CD14-positive monocyte (primary cell): ENCODE data around the gene CYB5RL. TPM values are rescaled to one million over a fixed set of nuclear protein-coding genes. Genes with fewer than 3 reads are reported as not detected.

Experiments used
- DNase-seq, 3 donors: peaks; one replicate each; pipeline ENCODE4 v3.0.0-alpha.2; 2011 to 2022
- H2AFZ ChIP-seq: 2 replicates; pipeline ENCODE4 v1.6.0; 2012; ENCODE audit warnings: mild to moderate bottlenecking, low read depth, low read length, inconsistent platforms; ENCODE audit not compliant: insufficient read depth, poor library complexity, severe bottlenecking
- H3K27ac ChIP-seq, 2 donors: 1 replicate in 1 of 2; 2 replicates in 1 of 2; pipeline ENCODE4 v1.5.1; 2012 to 2013; ENCODE audit warnings: low read length in 2 of 2, control low read depth in 1 of 2, inconsistent platforms in 1 of 2, low read depth in 1 of 2, mild to moderate bottlenecking in 1 of 2
- H3K27me3 ChIP-seq, 2 donors: one replicate each; pipeline versions ENCODE4 v1.6.0 to v1.6.1; 2011 to 2013; ENCODE audit warnings: low read length in 2 of 2; ENCODE audit not compliant: control insufficient read depth in 2 of 2, insufficient read depth in 2 of 2
- H3K36me3 ChIP-seq, 2 donors: replicated peaks in 1 of 2; 1 replicate in 1 of 2; 2 replicates in 1 of 2; pipeline versions ENCODE4 v1.5.1 to v1.6.1; 2012 to 2013; ENCODE audit warnings: low read length in 2 of 2, control low read depth in 1 of 2, inconsistent platforms in 1 of 2, mild to moderate bottlenecking in 1 of 2; ENCODE audit not compliant: insufficient read depth in 2 of 2, control insufficient read depth in 1 of 2
- H3K4me1 ChIP-seq, 2 donors: 1 replicate in 1 of 2; 2 replicates in 1 of 2; pipeline versions ENCODE4 v1.5.1 to v1.6.1; 2012 to 2013; ENCODE audit warnings: low read length in 2 of 2, control low read depth in 1 of 2, inconsistent platforms in 1 of 2, mild to moderate bottlenecking in 1 of 2, moderate library complexity in 1 of 2; ENCODE audit not compliant: insufficient read depth in 2 of 2, control insufficient read depth in 1 of 2
- H3K4me2 ChIP-seq: replicated peaks from 2 replicates; pipeline ENCODE3; 2012; ENCODE audit warnings: low read length, moderate library complexity, mild to moderate bottlenecking; ENCODE audit not compliant: poor library complexity, severe bottlenecking; ENCODE audit errors: extremely low read depth
- H3K4me3 ChIP-seq, 3 experiments: fragments of 200-600 bp in 1 of 3; sonication (generic) in 1 of 3; replicated peaks in 1 of 3; 1 replicate in 2 of 3; 2 replicates in 1 of 3; pipeline ENCODE4 v1.5.1; 2011 to 2013; ENCODE audit warnings: low read length in 3 of 3, mild to moderate bottlenecking in 3 of 3, control low read depth in 2 of 3, low read depth in 2 of 3, inconsistent platforms in 1 of 3, moderate library complexity in 1 of 3
- H3K79me2 ChIP-seq: 2 replicates; pipeline ENCODE4 v1.6.0; 2012; ENCODE audit warnings: mild to moderate bottlenecking, control low read depth, inconsistent platforms, low read length, moderate library complexity; ENCODE audit not compliant: insufficient read depth
- H3K9ac ChIP-seq: 2 replicates; pipeline ENCODE4 v1.6.0; 2017; ENCODE audit warnings: low read length, mild to moderate bottlenecking; ENCODE audit not compliant: insufficient read depth, poor library complexity, severe bottlenecking
- H3K9me3 ChIP-seq, 2 donors: replicated peaks in 1 of 2; 1 replicate in 1 of 2; 2 replicates in 1 of 2; pipeline versions ENCODE4 v1.5.1 to v1.6.1; 2012 to 2013; ENCODE audit warnings: low read length in 2 of 2, control low read depth in 1 of 2; ENCODE audit not compliant: control insufficient read depth in 1 of 2, insufficient read depth in 1 of 2
- H4K20me1 ChIP-seq: 2 replicates; pipeline ENCODE4 v1.6.0; 2012; ENCODE audit warnings: mild to moderate bottlenecking, low read length, control low read depth, moderate library complexity; ENCODE audit not compliant: insufficient read depth
- H3K27ac Mint-ChIP-seq, 7 donors: one replicate each; pipeline ENCODE4 v1.8.0; 2020; ENCODE audit warnings: mild to moderate bottlenecking in 7 of 7, mixed read lengths in 7 of 7, moderate library complexity in 6 of 7, inconsistent platforms in 2 of 7
- H3K27me3 Mint-ChIP-seq, 3 donors: one replicate each; pipeline ENCODE4 v1.8.0; 2021 to 2022; ENCODE audit warnings: low read depth in 3 of 3, mild to moderate bottlenecking in 3 of 3, mixed read lengths in 3 of 3, moderate library complexity in 3 of 3, inconsistent platforms in 1 of 3
- H3K36me3 Mint-ChIP-seq, 2 donors: one replicate each; pipeline ENCODE4 v1.8.0; 2020; ENCODE audit warnings: mixed read lengths in 2 of 2, inconsistent platforms in 1 of 2, mild to moderate bottlenecking in 1 of 2
- H3K4me1 Mint-ChIP-seq: one replicate; pipeline ENCODE4 v1.8.0; 2020; ENCODE audit warnings: mild to moderate bottlenecking, mixed read lengths
- H3K4me3 Mint-ChIP-seq, 2 donors: one replicate each; pipeline ENCODE4 v1.8.0; 2020; ENCODE audit warnings: mild to moderate bottlenecking in 2 of 2, mixed read lengths in 2 of 2, moderate library complexity in 1 of 2
- H3K9me3 Mint-ChIP-seq, 7 donors: one replicate each; pipeline ENCODE4 v1.8.0; 2020 to 2022; ENCODE audit warnings: mixed read lengths in 7 of 7, mild to moderate bottlenecking in 6 of 7, moderate library complexity in 6 of 7, inconsistent platforms in 2 of 7
- WGBS: methylation state at CpG from one replicate; pipeline ENCODE4 v1.1.5; 2013; ENCODE audit warnings: missing lambda C conversion rate; ENCODE audit not compliant: insufficient coverage; 5-methylcytosine and 5-hydroxymethylcytosine counted together
- intact Hi-C, 2 donors: fragments of 100-400 bp; cut with micrococcal nuclease; formaldehyde crosslinking; loops; one replicate each; pipeline versions ENCODE4 v1.15.0 to v1.15.1; 2023
- polyA plus RNA-seq, 3 donors: library from polyadenylated mRNA; depleted of rRNA in 1 of 3; unstranded in 2 of 3; stranded (reverse) in 1 of 3; fragments of 300-500 nt in 2 of 3; fragments of >200 nt in 1 of 3; fragmentation: Illumina TruSeq in 2 of 3; gene quantifications; 1 replicate in 2 of 3; 2 replicates in 1 of 3; pipeline ENCODE4 v1.2.3, GENCODE V29; 2012 to 2021
- TF ChIP-seq, protein P1 (sequence below): fragments of 200-600 bp; IDR thresholded peaks from one replicate; pipeline ENCODE4 v1.8.0; 2022; ENCODE audit warnings: antibody characterized with exemption, mild to moderate bottlenecking

The CYB5RL gene
- polyA plus RNA-seq, 3 donors: 0.76 to 3.9 (median 1.5) TPM

DNA sequence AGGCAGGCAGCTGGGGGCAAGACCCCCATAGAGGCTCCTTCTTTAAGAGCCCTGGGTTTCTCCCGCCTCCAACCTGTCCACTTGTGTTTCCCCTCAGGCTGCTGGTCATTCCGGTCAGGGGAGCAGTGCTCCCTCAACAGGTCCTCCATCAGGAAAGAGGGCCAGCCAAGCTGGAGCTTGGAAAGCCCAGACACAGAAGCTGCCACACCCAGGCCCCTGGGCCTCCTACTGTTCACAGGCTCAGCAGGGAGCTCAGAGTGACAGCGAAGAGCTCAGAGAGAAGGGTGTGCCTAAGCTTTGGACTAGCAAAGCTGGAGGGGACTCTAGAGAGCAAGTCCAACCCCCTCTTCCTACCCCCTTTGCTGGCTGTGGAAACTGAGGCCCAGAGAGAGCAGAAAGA is 36.8 kb downstream of the CYB5RL start:
- H3K27me3 Mint-ChIP-seq: no peaks in the 10 kb centered on the region
- Histone ChIP-seq H3K79me2 (no peaks in the 10 kb centered on the region), H3K36me3 (no peaks in the 10 kb centered on the region), H3K4me3 (no peak overlapping the region), H3K9ac (no peak overlapping the region), H3K27me3 (no peaks in the 10 kb centered on the region), H2AFZ (no peak overlapping the region), H4K20me1 (no peaks in the 10 kb centered on the region), H3K9me3 (no peaks in the 10 kb centered on the region), H3K27ac (no peak overlapping the region), H3K4me2 (no peak overlapping the region), H3K4me1 (no peaks in the 10 kb centered on the region)
- no peak overlapping the region for H3K27ac Mint-ChIP-seq
- 94% methylated on average over 2 of the region's 3 CpGs for WGBS
- DNase-seq: no peak
- no peaks in the 10 kb centered on the region for H3K4me1 Mint-ChIP-seq
- TF ChIP-seq, protein P1, sequence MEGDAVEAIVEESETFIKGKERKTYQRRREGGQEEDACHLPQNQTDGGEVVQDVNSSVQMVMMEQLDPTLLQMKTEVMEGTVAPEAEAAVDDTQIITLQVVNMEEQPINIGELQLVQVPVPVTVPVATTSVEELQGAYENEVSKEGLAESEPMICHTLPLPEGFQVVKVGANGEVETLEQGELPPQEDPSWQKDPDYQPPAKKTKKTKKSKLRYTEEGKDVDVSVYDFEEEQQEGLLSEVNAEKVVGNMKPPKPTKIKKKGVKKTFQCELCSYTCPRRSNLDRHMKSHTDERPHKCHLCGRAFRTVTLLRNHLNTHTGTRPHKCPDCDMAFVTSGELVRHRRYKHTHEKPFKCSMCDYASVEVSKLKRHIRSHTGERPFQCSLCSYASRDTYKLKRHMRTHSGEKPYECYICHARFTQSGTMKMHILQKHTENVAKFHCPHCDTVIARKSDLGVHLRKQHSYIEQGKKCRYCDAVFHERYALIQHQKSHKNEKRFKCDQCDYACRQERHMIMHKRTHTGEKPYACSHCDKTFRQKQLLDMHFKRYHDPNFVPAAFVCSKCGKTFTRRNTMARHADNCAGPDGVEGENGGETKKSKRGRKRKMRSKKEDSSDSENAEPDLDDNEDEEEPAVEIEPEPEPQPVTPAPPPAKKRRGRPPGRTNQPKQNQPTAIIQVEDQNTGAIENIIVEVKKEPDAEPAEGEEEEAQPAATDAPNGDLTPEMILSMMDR: no peak
- peaks cover 0 to 1% (median 0%) of the 10 kb centered on the region in 7 donors for H3K9me3 Mint-ChIP-seq
- intact Hi-C loops: no loop called here
- no peak overlapping the region for H3K4me3 Mint-ChIP-seq
- no peaks in the 10 kb centered on the region for H3K36me3 Mint-ChIP-seq

DNA sequence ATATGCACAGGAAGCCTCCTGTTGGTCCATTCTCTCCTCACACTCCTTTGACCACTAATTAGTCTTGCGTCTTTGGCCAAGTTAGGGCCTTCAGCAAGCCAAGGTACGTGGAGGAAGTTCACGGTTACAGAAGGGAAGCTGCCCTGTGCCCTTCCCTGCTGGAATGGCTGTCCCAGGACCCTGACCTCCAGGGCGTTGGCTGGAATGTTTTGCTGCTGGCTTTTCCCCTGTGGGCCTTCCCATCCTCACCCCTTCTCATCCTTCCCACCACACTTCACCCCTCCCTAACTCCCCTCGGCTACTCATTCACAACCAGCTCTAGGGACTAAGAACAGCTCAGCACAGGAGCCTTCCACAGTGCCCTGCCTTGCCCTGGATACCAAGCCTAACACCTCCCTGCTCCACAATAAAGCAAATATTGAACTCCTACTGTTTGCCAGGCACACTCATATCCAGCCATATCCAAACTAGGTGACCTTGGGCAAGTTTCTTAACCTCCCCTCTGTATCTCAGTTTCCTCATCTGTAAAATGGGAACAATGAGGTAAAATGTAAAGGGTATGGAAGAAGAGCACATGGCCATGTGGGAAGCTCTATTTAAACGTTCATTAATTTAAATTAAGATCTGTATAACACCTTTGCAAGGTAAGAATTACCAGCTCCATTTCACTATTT is 38.2 kb downstream of the CYB5RL start:
- Histone ChIP-seq H3K9ac (no peak overlapping the region), H3K4me2 (no peak overlapping the region), H3K36me3 (no peaks in the 10 kb centered on the region), H3K27me3 (no peaks in the 10 kb centered on the region), H4K20me1 (no peaks in the 10 kb centered on the region), H3K9me3 (no peaks in the 10 kb centered on the region), H3K79me2 (no peaks in the 10 kb centered on the region), H3K27ac (no peak overlapping the region), H2AFZ (no peak overlapping the region), H3K4me1 (no peaks in the 10 kb centered on the region), H3K4me3 (no peak overlapping the region)
- no peak for DNase-seq
- no peaks in the 10 kb centered on the region for H3K4me1 Mint-ChIP-seq
- intact Hi-C loops: no loop called here
- no peak overlapping the region for H3K4me3 Mint-ChIP-seq
- no peaks in the 10 kb centered on the region for H3K36me3 Mint-ChIP-seq
- TF ChIP-seq, protein P1: no peak
- H3K9me3 Mint-ChIP-seq: peaks cover 0 to 1% (median 0%) of the 10 kb centered on the region in 7 donors
- no peaks in the 10 kb centered on the region for H3K27me3 Mint-ChIP-seq
- WGBS: 96% methylated on average over 2 of the region's 6 CpGs
- no peak overlapping the region for H3K27ac Mint-ChIP-seq
